RWPE1 (cell line): ENCODE data around the gene PRDM13.
"Not testable (repeated sequence)": the region's sequence is repeated elsewhere in the genome, so short reads cannot be mapped to it uniquely, and the experiment has no call there.

ENCODE experiments used
- CTCF ChIA-PET: fragments of 350-600 bp; sonication (Branson Sonifier 250); formaldehyde crosslinking; extraction: SDS; loops from one replicate; lab custom pipeline; 2021; lab: Yijun Ruan, JAX
- POLR2A ChIA-PET: fragments of 400-600 bp; formaldehyde crosslinking; extraction: SDS; loops from one replicate; lab custom pipeline; 2020; ENCODE audit warnings: antibody characterized with exemption; ENCODE audit not compliant: low non-redundant PET; lab: Yijun Ruan, JAX
- DNase-seq: peaks from one replicate; pipeline ENCODE4 v3.0.0; 2012; ENCODE audit warnings: low spot score
- H3K27ac ChIP-seq: fragments of 450-650 bp; 2 replicates; pipeline ENCODE4 v1.5.1; 2017
- CTCF ChIP-seq: fragments of 450-650 bp; conservative IDR thresholded peaks from 2 replicates; pipeline ENCODE4 v1.5.1; 2017; ENCODE audit warnings: low read depth, mild to moderate bottlenecking

Gene PRDM13

GRCh38 chr6:99629293-99629692 is 22.7 kb downstream of the PRDM13 start:
- POLR2A ChIA-PET, result no interaction called here
- no peak for TF ChIP-seq CTCF
- no peak for DNase-seq
- H3K27ac ChIP-seq, result no peak overlapping the region
- CTCF ChIA-PET, result no interaction called here

GRCh38 chr6:99637629-99638028 is 31.0 kb downstream of the PRDM13 start:
- no peak overlapping the region for H3K27ac ChIP-seq
- POLR2A ChIA-PET, result no interaction called here
- TF ChIP-seq CTCF, result no peak
- DNase-seq, result no peak
- CTCF ChIA-PET, result no interaction called here

GRCh38 chr6:99638358-99638757 is 31.7 kb downstream of the PRDM13 start:
- DNase-seq, CTCF ChIA-PET, H3K27ac ChIP-seq, POLR2A ChIA-PET: not testable (repeated sequence)

- no peak for TF ChIP-seq CTCF
- no peak for DNase-seq
- H3K27ac ChIP-seq, result no peak overlapping the region
- ChIA-PET CTCF (no interaction called here), POLR2A (no interaction called here)
These were observed 34.6 kb downstream of the PRDM13 start for GRCh38 chr6:99641270-99641669.

GRCh38 chr6:99645986-99646385 is 39.4 kb downstream of the PRDM13 start:
- H3K27ac ChIP-seq, result no peak overlapping the region
- no peak for TF ChIP-seq CTCF
- ChIA-PET CTCF (no interaction called here), POLR2A (no interaction called here)
- DNase-seq, result no peak

- CTCF ChIA-PET, POLR2A ChIA-PET, H3K27ac ChIP-seq, DNase-seq: not testable (repeated sequence)
These were observed 43.5 kb downstream of the PRDM13 start for GRCh38 chr6:99650091-99650571.

GRCh38 chr6:99660206-99660605 is 53.6 kb downstream of the PRDM13 start:
- DNase-seq, result no peak
- CTCF ChIA-PET, result no interaction called here
- no peak for TF ChIP-seq CTCF

GRCh38 chr6:99661870-99662269 is 55.2 kb downstream of the PRDM13 start:
- H3K27ac ChIP-seq, result no peak overlapping the region
- TF ChIP-seq CTCF, result no peak
- POLR2A ChIA-PET, result no interaction called here
- no peak for DNase-seq
- CTCF ChIA-PET, result interaction anchor here (0.6 kb wide), 1 partner anchor 89 kb away, joined by 4 read pairs; no protein-coding TSS in a partner anchor

More at GRCh38 chr6:99660206-99660605, 53.6 kb downstream of the PRDM13 start:
- POLR2A ChIA-PET, result no interaction called here
- no peak overlapping the region for H3K27ac ChIP-seq
